Lower lobe of right lung (tissue), 2 donors: ENCODE results near the gene CAPRIN1. TPM values are rescaled to one million over a fixed set of nuclear protein-coding genes. Genes with fewer than 3 reads are reported as not detected.
A peak's percentile ranks its signal among the peaks of the same experiment; 100 is the strongest.

Experiments used
- ATAC-seq, 2 donors: fragments of 200-7000 bp; cut with Tn5 transposase; one replicate each; pipeline ENCODE4 v1.9.1; 2020 to 2022; ENCODE audit warnings: mild to moderate bottlenecking in 2 of 2, moderate library complexity in 2 of 2
- DNase-seq: peaks from one replicate; pipeline ENCODE4 v3.0.0-alpha.2; 2020
- H3K27ac ChIP-seq: fragments of 200-600 bp; one replicate; pipeline ENCODE4 v1.8.0; 2022
- H3K27me3 ChIP-seq: fragments of 200-600 bp; one replicate; pipeline ENCODE4 v1.8.0; 2022; ENCODE audit warnings: low read depth
- H3K36me3 ChIP-seq: fragments of 200-600 bp; one replicate; pipeline ENCODE4 v1.8.0; 2022; ENCODE audit warnings: mild to moderate bottlenecking
- H3K4me1 ChIP-seq: fragments of 200-600 bp; one replicate; pipeline ENCODE4 v1.8.0; 2022
- H3K4me3 ChIP-seq: fragments of 200-600 bp; one replicate; pipeline ENCODE4 v1.8.0; 2022; ENCODE audit warnings: mild to moderate bottlenecking
- H3K9me3 ChIP-seq: fragments of 200-600 bp; one replicate; pipeline ENCODE4 v1.8.0; 2022
- CTCF ChIP-seq: fragments of 200-600 bp; IDR thresholded peaks from one replicate; pipeline ENCODE4 v1.8.0; 2022; ENCODE audit warnings: antibody characterized with exemption, mild to moderate bottlenecking
- intact Hi-C: fragments of 100-400 bp; cut with DNase I; formaldehyde crosslinking; loops from one replicate; pipeline ENCODE4 v1.11.0; 2022
- total RNA-seq: library from RNA; stranded (reverse); fragmentation: NEBNext Ultra II Directional; extraction: Animal tissue kit (Norgen Biotek cat#: 25700); gene quantifications from one replicate; pipeline ENCODE4 v1.2.1, GENCODE V29; 2021
- donor health status: DM: no; HTN: yes; CAD: no; lungs with severe emphysema.

CAPRIN1 gene
- total RNA-seq, 1 donor from 2014 or later: 187 TPM

GRCh38 chr11:34040571-34040970, 11.0 kb upstream of the CAPRIN1 start:
- H3K4me3 ChIP-seq: no peak overlapping the region
- H3K9me3 ChIP-seq: no peaks in the 10 kb centered on the region
- H3K36me3 ChIP-seq: no peaks in the 10 kb centered on the region
- no peaks in the 10 kb centered on the region for H3K27me3 ChIP-seq
- ATAC-seq: no peak
- no peak for DNase-seq
- no peak for TF ChIP-seq CTCF
- no peaks in the 10 kb centered on the region for H3K4me1 ChIP-seq
- intact Hi-C loops: no loop called here
- no peak overlapping the region for H3K27ac ChIP-seq

GRCh38 chr11:34044664-34045485, 6.7 kb upstream of the CAPRIN1 start:
- no peak overlapping the region for H3K27ac ChIP-seq
- H3K4me1 ChIP-seq: no peaks in the 10 kb centered on the region
- no peaks in the 10 kb centered on the region for H3K27me3 ChIP-seq
- DNase-seq (peak; percentile 52), ATAC-seq (peak; percentile 41 to 70)
- no peak overlapping the region for H3K4me3 ChIP-seq
- no peaks in the 10 kb centered on the region for H3K9me3 ChIP-seq
- H3K36me3 ChIP-seq: no peaks in the 10 kb centered on the region
- intact Hi-C loops: no loop called here
- no peak for TF ChIP-seq CTCF

GRCh38 chr11:34049028-34049427, 2.5 kb upstream of the CAPRIN1 start:
- H3K27ac ChIP-seq: no peak overlapping the region
- H3K9me3 ChIP-seq: no peaks in the 10 kb centered on the region
- no peak for TF ChIP-seq CTCF
- peaks cover 12% of the 10 kb centered on the region for H3K4me1 ChIP-seq
- no peak for DNase-seq
- no peaks in the 10 kb centered on the region for H3K36me3 ChIP-seq
- H3K27me3 ChIP-seq: no peaks in the 10 kb centered on the region
- intact Hi-C loops: no loop called here
- no peak for ATAC-seq
- H3K4me3 ChIP-seq: no peak overlapping the region

- intact Hi-C loops: no loop called here
- Histone ChIP-seq H3K36me3 (peaks cover 10% of the 10 kb centered on the region), H3K4me1 (peaks cover 29% of the 10 kb centered on the region), H3K27ac (peak overlapping the region; percentile 99), H3K27me3 (no peaks in the 10 kb centered on the region), H3K4me3 (peak overlapping the region; percentile 92), H3K9me3 (no peaks in the 10 kb centered on the region)
- TF ChIP-seq CTCF: no peak
- ATAC-seq (peak; percentile 1 to 13), DNase-seq (no peak)
Measured at GRCh38 chr11:34050581-34051348, 766 bp upstream of the CAPRIN1 start.

GRCh38 chr11:34052036-34052607, 591 bp downstream of the CAPRIN1 start:
- no peaks in the 10 kb centered on the region for H3K9me3 ChIP-seq
- no peak for TF ChIP-seq CTCF
- peak overlapping the region; percentile 99 for H3K27ac ChIP-seq
- H3K27me3 ChIP-seq: no peaks in the 10 kb centered on the region
- H3K36me3 ChIP-seq: peaks cover 13% of the 10 kb centered on the region
- intact Hi-C loops: no loop called here
- ATAC-seq: peak; percentile 90 to 93
- peak overlapping the region; percentile 92 for H3K4me3 ChIP-seq
- peak; percentile 95 for DNase-seq
- peaks cover 43% of the 10 kb centered on the region for H3K4me1 ChIP-seq
